HG03025 (cell line): ENCODE data around the gene NFYC.

Experiments
- ATAC-seq: cut with Tn5 transposase; IDR thresholded peaks from one replicate; pipeline ENCODE4 v1.9.1; 2021; ENCODE audit warnings: mild to moderate bottlenecking, moderate library complexity; ENCODE audit not compliant: unreplicated experiment, low FRiP score

Gene NFYC

GRCh38 chr1:40755067-40755466 is 63.6 kb downstream of the NFYC start:
- no peak for ATAC-seq

- ATAC-seq, result no peak
These were observed 65.0 kb downstream of the NFYC start for GRCh38 chr1:40756523-40756922.

GRCh38 chr1:40757084-40757483 is 65.6 kb downstream of the NFYC start:
- ATAC-seq, result no peak

GRCh38 chr1:40758004-40758403 is 66.5 kb downstream of the NFYC start:
- no peak for ATAC-seq

- ATAC-seq, result no peak
These were observed 67.3 kb downstream of the NFYC start for GRCh38 chr1:40758578-40759343.

GRCh38 chr1:40760984-40761383 is 69.5 kb downstream of the NFYC start:
- ATAC-seq, result no peak

GRCh38 chr1:40762144-40762923 is 70.8 kb downstream of the NFYC start:
- ATAC-seq, result no peak

GRCh38 chr1:40763742-40764532 is 72.4 kb downstream of the NFYC start:
- no peak for ATAC-seq

GRCh38 chr1:40764981-40765380 is 73.5 kb downstream of the NFYC start:
- no peak for ATAC-seq

GRCh38 chr1:40766017-40766416 is 74.5 kb downstream of the NFYC start:
- ATAC-seq, result no peak

GRCh38 chr1:40766560-40766959 is 75.1 kb downstream of the NFYC start:
- no peak for ATAC-seq

GRCh38 chr1:40768146-40768990 is 76.9 kb downstream of the NFYC start:
- no peak for ATAC-seq

GRCh38 chr1:40769815-40770214 is 78.3 kb downstream of the NFYC start:
- no peak for ATAC-seq

GRCh38 chr1:40770296-40771070 is 79.0 kb downstream of the NFYC start:
- ATAC-seq, result no peak

GRCh38 chr1:40772146-40772955 is 80.8 kb downstream of the NFYC start:
- no peak for ATAC-seq

GRCh38 chr1:40773748-40774265 is 82.3 kb downstream of the NFYC start:
- no peak for ATAC-seq

GRCh38 chr1:40774266-40774998 is 82.9 kb downstream of the NFYC start:
- ATAC-seq, result no peak
